SK-N-MC (cell line): ENCODE results near the gene SERINC4.
A peak's percentile ranks its signal among the peaks of the same experiment; 100 is the strongest.
"Not testable (repeated sequence)": the region's sequence is repeated elsewhere in the genome, so short reads cannot be mapped to it uniquely, and the experiment has no call there.

Source experiments
- DNase-seq: peaks from one replicate; pipeline ENCODE4 v3.0.0-alpha.2; 2011; ENCODE audit warnings: low read depth, low spot score
- H3K27ac ChIP-seq: fragments of 200-600 bp; sonication (generic); 2 replicates; pipeline ENCODE4 v1.5.1; 2016; ENCODE audit warnings: mixed run types
- H3K36me3 ChIP-seq: fragments of 200-600 bp; sonication (generic); 2 replicates; pipeline ENCODE4 v1.6.1; 2017; ENCODE audit warnings: antibody characterized with exemption, low read length, mixed read lengths; ENCODE audit not compliant: insufficient read depth
- H3K4me3 ChIP-seq: fragments of 200-600 bp; sonication (generic); 2 replicates; pipeline ENCODE4 v1.5.1; 2016
- H3K9ac ChIP-seq: fragments of 200-600 bp; sonication (generic); 2 replicates; pipeline ENCODE4 v1.8.0; 2017; ENCODE audit warnings: mixed run types, mixed read lengths; ENCODE audit not compliant: insufficient read length
- H3K9me3 ChIP-seq: fragments of 200-600 bp; sonication (generic); 2 replicates; pipeline ENCODE4 v1.6.1; 2017; ENCODE audit warnings: low read depth, mild to moderate bottlenecking, antibody characterized with exemption, low read length, moderate library complexity, mixed read lengths
- EZH2 ChIP-seq: fragments of 200-600 bp; sonication (generic); IDR thresholded peaks from one replicate; pipeline ENCODE4 v1.6.1; 2017; ENCODE audit warnings: antibody characterized with exemption
- FOXP2 ChIP-seq: optimal IDR thresholded peaks from 2 replicates; pipeline ENCODE3; 2011; ENCODE audit warnings: mild to moderate bottlenecking, moderate library complexity; ENCODE audit not compliant: insufficient read depth; ENCODE audit errors: extremely low read length, control extremely low read depth
- POLR2AphosphoS5 ChIP-seq: IDR thresholded peaks from 2 replicates; pipeline ENCODE4 v1.6.1; 2012; ENCODE audit warnings: mild to moderate bottlenecking, low read depth, low read length, borderline replicate concordance

SERINC4 gene

DNA sequence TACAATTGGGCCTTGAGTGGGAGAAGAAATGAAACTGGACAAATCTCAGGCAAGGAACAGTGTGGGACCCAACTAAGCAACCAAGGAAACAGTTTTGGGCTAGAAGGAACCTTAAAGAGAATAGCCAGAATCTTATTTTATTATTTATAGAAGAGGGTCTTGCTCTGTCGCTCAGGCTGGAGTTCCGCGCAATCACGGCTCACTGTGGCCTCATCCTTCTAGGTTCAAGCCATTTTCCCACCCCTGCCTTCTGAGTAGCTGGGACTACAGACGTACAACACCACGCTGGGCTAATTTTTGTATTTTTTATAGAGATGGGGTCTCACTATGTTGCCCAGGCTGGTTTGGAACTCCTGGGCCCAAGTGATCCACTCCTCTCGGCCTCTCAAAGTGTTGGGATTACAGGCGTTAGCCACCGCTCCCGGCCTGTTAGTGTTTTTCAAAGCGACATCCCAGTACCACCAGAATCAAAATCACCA is 26.0 kb upstream of the SERINC4 start:
- Histone ChIP-seq H3K27ac (peak overlapping the region; percentile 27; the same call in 1 of the 2 replicates), H3K9ac (no peak overlapping the region), H3K36me3 (peaks cover 36% of the 10 kb centered on the region), H3K4me3 (peak overlapping the region; percentile 81; the same call in 1 of the 2 replicates), H3K9me3 (no peaks in the 10 kb centered on the region)
- TF ChIP-seq POLR2AphosphoS5 (no peak), EZH2 (no peak), FOXP2 (no peak)
- DNase-seq, result no peak

DNA sequence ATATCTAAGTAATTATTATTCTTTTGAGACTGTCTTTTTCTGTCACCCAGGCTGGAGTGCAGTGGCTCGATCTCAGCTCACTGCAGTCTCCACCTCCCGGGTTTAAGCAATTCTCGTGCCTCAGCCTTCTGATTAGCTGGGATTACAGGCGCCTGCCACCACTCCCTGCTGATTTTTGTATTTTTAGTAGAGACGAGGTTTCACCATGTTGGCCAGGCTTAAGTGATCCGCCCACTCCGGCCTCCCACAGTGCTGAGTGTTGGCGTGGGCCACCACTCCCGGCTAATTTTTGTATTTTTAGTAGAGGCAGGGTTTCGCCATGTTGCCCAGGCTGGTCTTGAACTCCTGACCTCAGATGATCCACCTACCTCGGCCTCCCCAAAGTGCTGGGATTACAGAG is 25.3 kb upstream of the SERINC4 start:
- H3K9ac ChIP-seq, H3K27ac ChIP-seq, H3K9me3 ChIP-seq, DNase-seq, H3K4me3 ChIP-seq: not testable (repeated sequence)
- H3K36me3 ChIP-seq, result peaks cover 37% of the 10 kb centered on the region

DNA sequence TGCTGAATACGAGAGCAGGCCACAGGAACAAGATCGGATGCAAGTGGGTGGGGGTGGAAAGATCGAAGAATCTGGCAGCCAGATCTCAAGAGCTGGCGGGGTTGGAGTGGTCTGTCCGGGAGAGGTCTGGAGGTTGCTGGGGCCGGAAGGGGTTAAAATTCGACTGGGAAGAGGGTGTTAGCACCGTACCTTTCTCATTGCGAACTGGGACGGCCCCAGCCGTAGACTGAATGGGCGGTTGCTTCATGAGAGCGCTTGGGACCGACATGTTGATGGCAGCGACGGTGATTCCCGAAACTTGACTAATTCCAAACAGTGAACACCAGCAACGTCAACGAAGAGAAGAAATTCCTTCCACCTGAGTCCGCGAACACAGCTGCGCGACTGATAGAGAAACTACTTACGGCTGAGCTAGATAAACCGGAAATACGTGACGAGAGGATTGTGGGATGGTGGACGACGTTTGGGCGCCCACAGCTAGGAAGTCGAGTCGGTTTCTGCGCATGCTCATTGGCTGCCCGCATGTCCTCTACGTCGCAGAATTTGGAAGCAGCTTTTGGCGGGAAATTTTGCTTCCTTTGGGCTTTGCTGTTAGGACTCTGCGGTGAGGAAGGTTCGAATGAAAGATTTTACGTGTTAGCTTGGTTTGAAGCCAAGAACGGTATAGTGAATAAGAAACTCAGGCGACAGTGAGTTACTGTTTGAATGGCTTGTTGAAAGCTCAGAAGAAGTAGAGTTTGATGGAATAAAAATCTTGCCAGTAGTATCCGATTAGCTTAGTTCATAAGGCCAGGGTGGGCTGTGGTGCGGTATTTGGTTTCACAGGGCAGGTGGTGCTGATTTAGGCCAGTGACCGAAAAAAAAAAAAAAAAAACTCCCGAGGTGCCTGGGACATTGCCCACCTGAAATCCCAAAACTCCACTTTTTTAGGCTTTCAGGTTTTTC is 24.6 kb upstream of the SERINC4 start, which contains the start of gene MFAP1:
Gene MFAP1, minus strand, starts transcription at position 389 of the 945 bp plus-strand sequence. Its CDS starts 121 bp downstream, at position 268.
- Histone ChIP-seq H3K27ac (peak within 1 kb of the TSS; percentile 79), H3K9ac (peak within 1 kb of the TSS; percentile 91), H3K9me3 (no peaks in the 10 kb centered on the region), H3K4me3 (peak within 1 kb of the TSS; percentile 88), H3K36me3 (peaks cover 34% of the 10 kb centered on the region)
- DNase-seq, result peak; percentile 93
- TF ChIP-seq POLR2AphosphoS5 (peak; percentile 95), FOXP2 (no peak), EZH2 (no peak)

DNA sequence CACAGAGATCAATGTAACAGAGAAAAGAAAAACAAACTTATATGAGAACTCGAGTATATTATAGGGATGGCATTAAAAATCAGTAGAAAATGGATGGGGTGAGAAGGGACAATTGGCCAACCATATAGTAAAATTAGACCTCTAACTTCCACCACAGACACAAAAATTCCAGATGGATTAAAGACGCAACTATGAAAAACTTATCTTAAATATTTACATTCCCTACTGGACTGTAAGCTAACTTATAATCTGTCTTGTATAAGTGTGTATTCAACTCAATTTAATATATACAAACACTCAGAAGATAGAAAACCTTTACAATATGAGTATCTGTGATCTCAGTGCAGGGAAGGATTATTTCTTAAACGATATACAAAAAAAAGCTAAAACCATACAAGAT is 21.5 kb upstream of the SERINC4 start:
- no peak for DNase-seq
- no peak overlapping the region for H3K27ac ChIP-seq
- TF ChIP-seq FOXP2 (no peak), POLR2AphosphoS5 (no peak), EZH2 (no peak)
- H3K9me3 ChIP-seq, result no peaks in the 10 kb centered on the region
- no peak overlapping the region for H3K9ac ChIP-seq
- H3K36me3 ChIP-seq, result peaks cover 33% of the 10 kb centered on the region
- H3K4me3 ChIP-seq, result no peak overlapping the region

DNA sequence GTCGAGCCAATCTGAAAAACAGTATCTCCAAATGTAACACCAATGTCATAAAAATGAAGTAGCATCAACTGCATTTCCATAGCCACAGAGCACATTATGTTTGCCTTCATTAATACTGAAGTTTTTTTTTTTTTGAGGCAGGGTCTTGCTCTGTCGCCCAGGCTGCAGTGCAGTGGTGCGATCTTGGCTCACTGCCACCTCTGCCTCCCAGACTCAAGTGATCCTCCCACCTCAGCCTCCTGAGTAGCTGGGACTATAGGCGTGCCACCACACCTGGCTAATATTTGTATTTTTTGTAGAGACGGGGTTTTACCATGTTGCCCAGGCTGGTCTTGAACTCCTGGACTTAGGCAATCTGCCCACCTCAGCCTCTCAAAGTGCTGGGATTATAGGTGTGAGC is 15.0 kb upstream of the SERINC4 start:
- DNase-seq, H3K9ac ChIP-seq, H3K4me3 ChIP-seq, H3K27ac ChIP-seq, H3K9me3 ChIP-seq: not testable (repeated sequence)
- peaks cover 73% of the 10 kb centered on the region for H3K36me3 ChIP-seq

DNA sequence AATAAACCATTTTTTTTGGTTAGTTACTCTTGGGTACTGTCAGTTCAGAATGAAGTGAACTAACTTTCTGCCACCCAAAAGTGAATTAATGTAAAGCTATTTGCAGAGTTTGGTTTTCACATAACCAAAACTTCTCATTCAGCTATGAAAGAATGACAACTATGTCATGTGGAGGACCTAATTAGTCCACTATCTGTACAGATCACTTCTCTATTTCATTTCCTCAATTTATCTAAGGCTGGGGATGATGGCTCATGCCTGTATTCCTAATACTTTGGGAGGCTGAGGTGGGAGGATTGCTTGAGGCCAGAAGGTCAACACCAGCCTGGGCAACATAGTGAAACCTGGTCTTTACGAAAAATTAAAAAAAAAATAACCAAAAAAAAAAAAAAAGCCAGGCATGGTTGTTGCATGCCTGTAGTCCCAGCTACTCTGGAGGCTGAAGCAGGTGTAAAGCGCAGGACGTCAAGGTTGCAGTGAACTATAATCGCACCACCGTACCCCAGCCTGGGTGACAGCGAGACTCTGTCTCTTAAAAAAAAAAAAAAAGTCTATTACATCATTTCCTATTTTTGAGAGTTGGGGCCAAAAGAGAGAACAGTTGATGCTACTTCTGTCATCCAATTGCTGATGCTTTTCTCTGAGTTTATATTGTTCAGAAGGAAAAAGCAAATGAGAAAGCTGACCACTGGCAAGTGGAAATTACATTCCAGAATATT is 9.1 kb upstream of the SERINC4 start:
- H3K27ac ChIP-seq, result 0 out of 2 replicates have a peak overlapping the region, but pooled peaks have one; percentile 7
- H3K9ac ChIP-seq, result no peak overlapping the region
- no peak for TF ChIP-seq EZH2
- TF ChIP-seq POLR2AphosphoS5, result no peak
- TF ChIP-seq FOXP2, result no peak
- no peaks in the 10 kb centered on the region for H3K9me3 ChIP-seq
- no peak overlapping the region for H3K4me3 ChIP-seq
- no peak for DNase-seq
- peaks cover 94% of the 10 kb centered on the region for H3K36me3 ChIP-seq

DNA sequence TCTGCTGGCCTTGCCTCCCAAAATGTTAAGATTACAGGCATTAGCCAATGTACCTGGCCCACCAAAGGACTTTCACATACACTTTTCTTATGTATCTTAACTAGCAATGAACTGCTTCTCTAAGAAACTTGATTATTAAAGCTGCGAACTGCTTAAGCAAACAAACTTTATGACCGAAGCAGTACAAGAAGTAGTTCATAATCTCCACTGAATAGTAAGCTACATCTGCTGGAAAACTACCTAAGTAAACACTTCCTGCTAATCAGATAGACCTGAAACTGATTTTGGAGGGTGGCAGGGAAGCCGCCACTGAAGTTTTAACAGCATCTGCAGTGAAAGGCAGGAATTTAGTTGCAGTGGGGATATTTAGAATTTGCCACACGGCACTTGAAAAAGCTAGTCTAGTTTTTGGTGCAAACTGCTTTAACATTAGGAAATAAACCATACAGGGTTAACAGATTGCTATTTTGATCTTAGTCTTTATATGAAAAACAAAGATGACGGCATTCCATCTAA is 8.5 kb upstream of the SERINC4 start:
- H3K9me3 ChIP-seq, result no peaks in the 10 kb centered on the region
- H3K36me3 ChIP-seq, result peaks cover 92% of the 10 kb centered on the region
- TF ChIP-seq FOXP2 (no peak), POLR2AphosphoS5 (no peak), EZH2 (no peak)
- H3K9ac ChIP-seq, result no peak overlapping the region
- DNase-seq, result no peak
- H3K27ac ChIP-seq, result no peak overlapping the region
- no peak overlapping the region for H3K4me3 ChIP-seq

DNA sequence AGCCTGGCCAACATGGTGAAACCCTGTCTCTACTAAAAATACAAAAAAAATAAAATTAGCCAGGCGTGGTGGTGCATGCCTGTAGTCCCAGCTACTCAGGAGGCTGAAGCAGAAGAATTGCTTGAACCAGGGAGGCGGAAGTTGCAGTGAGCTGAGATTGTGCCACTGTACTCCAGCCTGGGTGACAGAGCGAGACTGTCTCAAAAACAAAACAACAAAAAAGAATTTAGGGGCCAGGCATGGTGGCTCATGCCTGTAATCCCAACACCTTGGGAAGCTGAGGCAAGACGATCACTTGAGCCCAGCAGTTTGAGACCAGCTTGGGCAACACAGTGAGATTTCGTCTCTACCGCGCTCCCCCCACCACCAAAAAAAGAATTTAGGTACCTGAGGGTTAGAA is 2.7 kb upstream of the SERINC4 start:
- not testable (repeated sequence) for H3K9ac ChIP-seq, H3K4me3 ChIP-seq, DNase-seq, H3K9me3 ChIP-seq, H3K27ac ChIP-seq
- H3K36me3 ChIP-seq, result peaks cover 75% of the 10 kb centered on the region
